Chondrocyte (in vitro differentiated cells): ENCODE measurements around the gene GARNL3. TPM values are rescaled to one million over a fixed set of nuclear protein-coding genes. Genes with fewer than 3 reads are reported as not detected.
A peak's percentile ranks its signal among the peaks of the same experiment; 100 is the strongest.

Source experiments
- DNase-seq: peaks from one replicate; pipeline ENCODE4 v3.0.0; 2021; ENCODE audit warnings: mixed read lengths, low spot score
- H3K27ac Mint-ChIP-seq: one replicate; pipeline ENCODE4 v1.8.0; 2021; ENCODE audit warnings: mild to moderate bottlenecking, moderate library complexity, mixed read lengths; ENCODE audit not compliant: unreplicated experiment
- H3K27me3 Mint-ChIP-seq: 2 replicates; pipeline ENCODE4 v1.8.0; 2021; ENCODE audit warnings: low read depth, mixed read lengths
- H3K36me3 Mint-ChIP-seq: 2 replicates; pipeline ENCODE4 v1.8.0; 2021; ENCODE audit warnings: low read depth, mixed read lengths
- H3K4me1 Mint-ChIP-seq: 2 replicates; pipeline ENCODE4 v1.8.0; 2021; ENCODE audit warnings: low read depth, mild to moderate bottlenecking, mixed read lengths
- H3K4me3 Mint-ChIP-seq: one replicate; pipeline ENCODE4 v1.8.0; 2021; ENCODE audit warnings: mild to moderate bottlenecking, moderate library complexity, mixed read lengths; ENCODE audit not compliant: unreplicated experiment
- H3K9me3 Mint-ChIP-seq: 2 replicates; pipeline ENCODE4 v1.8.0; 2021; ENCODE audit warnings: low read depth, mixed read lengths
- CTCF ChIP-seq: fragments of 200-600 bp; sonication (generic); IDR thresholded peaks from 2 replicates; pipeline ENCODE4 v1.5.0; 2021; ENCODE audit warnings: antibody characterized with exemption, mild to moderate bottlenecking, moderate library complexity
- total RNA-seq: library from RNA; stranded (reverse); gene quantifications from 3 replicates; pipeline ENCODE4 v1.2.1, GENCODE V29; 2021

The GARNL3 gene
- total RNA-seq, 1 donor from 2014 or later, result 8.9 TPM

GRCh38 chr9:127403507-127404192 is 139.1 kb downstream of the GARNL3 start:
- H3K9me3 Mint-ChIP-seq, result no peaks in the 10 kb centered on the region
- H3K4me3 Mint-ChIP-seq, result no peak overlapping the region
- no peak overlapping the region for H3K27ac Mint-ChIP-seq
- TF ChIP-seq CTCF, result no peak
- no peaks in the 10 kb centered on the region for H3K4me1 Mint-ChIP-seq
- DNase-seq, result peak; percentile 87
- peaks cover 4% of the 10 kb centered on the region for H3K36me3 Mint-ChIP-seq
- no peaks in the 10 kb centered on the region for H3K27me3 Mint-ChIP-seq

GRCh38 chr9:127404631-127405030 is 140.1 kb downstream of the GARNL3 start:
- Mint-ChIP-seq H3K27ac (no peak overlapping the region), H3K9me3 (no peaks in the 10 kb centered on the region), H3K27me3 (no peaks in the 10 kb centered on the region), H3K36me3 (peaks cover 4% of the 10 kb centered on the region), H3K4me3 (no peak overlapping the region), H3K4me1 (no peaks in the 10 kb centered on the region)
- peak; percentile 87 for DNase-seq
- TF ChIP-seq CTCF, result no peak

- Mint-ChIP-seq H3K27me3 (no peaks in the 10 kb centered on the region), H3K36me3 (peaks cover 4% of the 10 kb centered on the region), H3K27ac (no peak overlapping the region), H3K4me1 (no peaks in the 10 kb centered on the region), H3K9me3 (no peaks in the 10 kb centered on the region), H3K4me3 (no peak overlapping the region)
- peak; percentile 87 for DNase-seq
- no peak for TF ChIP-seq CTCF
Measured at GRCh38 chr9:127405344-127406125, 141.0 kb downstream of the GARNL3 start.

- no peaks in the 10 kb centered on the region for H3K9me3 Mint-ChIP-seq
- peaks cover 4% of the 10 kb centered on the region for H3K36me3 Mint-ChIP-seq
- H3K4me3 Mint-ChIP-seq, result no peak overlapping the region
- no peaks in the 10 kb centered on the region for H3K4me1 Mint-ChIP-seq
- H3K27me3 Mint-ChIP-seq, result no peaks in the 10 kb centered on the region
- H3K27ac Mint-ChIP-seq, result no peak overlapping the region
- TF ChIP-seq CTCF, result no peak
- DNase-seq, result peak; percentile 68
Measured at GRCh38 chr9:127406799-127407491, 142.4 kb downstream of the GARNL3 start.

DNA sequence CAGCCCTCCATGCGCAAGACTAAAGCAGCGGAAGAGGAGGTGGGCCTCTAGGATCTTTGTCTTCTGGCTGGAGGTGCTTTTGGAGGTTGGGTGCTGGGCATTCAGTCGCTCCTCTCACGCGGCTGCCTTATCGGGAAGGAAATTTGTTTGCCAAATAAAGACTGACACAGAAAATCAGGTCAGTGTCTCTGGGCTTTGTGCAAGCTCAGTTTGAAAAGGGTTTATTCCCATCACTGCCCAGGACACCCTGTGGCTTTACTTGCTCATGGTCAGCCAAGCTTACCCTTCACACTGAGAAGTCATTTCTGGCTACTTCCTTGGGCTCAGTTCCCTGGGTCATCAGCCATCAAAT is 142.9 kb downstream of the GARNL3 start:
- H3K9me3 Mint-ChIP-seq, result no peaks in the 10 kb centered on the region

More for the DNA sequence above, 142.9 kb downstream of the GARNL3 start:
- DNase-seq, result no peak
- no peak overlapping the region for H3K4me3 Mint-ChIP-seq
- H3K36me3 Mint-ChIP-seq, result peaks cover 4% of the 10 kb centered on the region
- no peaks in the 10 kb centered on the region for H3K4me1 Mint-ChIP-seq
- no peak for TF ChIP-seq CTCF
- H3K27ac Mint-ChIP-seq, result no peak overlapping the region
- no peaks in the 10 kb centered on the region for H3K27me3 Mint-ChIP-seq
